IMR-90 (cell line): ENCODE data around the gene PLA2G15. TPM values are rescaled to one million over a fixed set of nuclear protein-coding genes. Genes with fewer than 3 reads are reported as not detected.

ENCODE experiments used
- ATAC-seq: fragments of 200-7000 bp; cut with Tn5 transposase; 2 replicates; pipeline ENCODE4 v1.9.1; 2020; ENCODE audit warnings: low read depth, mild to moderate bottlenecking, moderate library complexity
- BruUV-seq: library from RNA; stranded (reverse); fragments of 400-500 nt; replicated peaks from 2 replicates; lab custom pipeline; 2021; lab: Mats Ljungman, UMichigan
- CTCF ChIA-PET: fragments of 300-600 bp; formaldehyde crosslinking; extraction: SDS; loops from one replicate; lab custom pipeline; 2021; ENCODE audit warnings: antibody characterized with exemption; lab: Yijun Ruan, JAX
- POLR2A ChIA-PET: fragments of 300-600 bp; sonication (Branson Sonifier 250); formaldehyde crosslinking; loops from one replicate; lab custom pipeline; 2022; ENCODE audit warnings: antibody characterized with exemption; ENCODE audit not compliant: unreplicated experiment; lab: Charles Lee
- DNase-seq: peaks from one replicate; pipeline ENCODE4 v3.0.0; 2013
- H2AFZ ChIP-seq: replicated peaks from 2 replicates; pipeline ENCODE3; 2013; ENCODE audit warnings: low read length, mild to moderate bottlenecking; ENCODE audit not compliant: poor library complexity
- H2AK5ac ChIP-seq: 2 replicates; pipeline ENCODE4 v1.6.1; 2013; ENCODE audit warnings: low read depth, low read length, inconsistent platforms
- H2AK9ac ChIP-seq: replicated peaks from 2 replicates; pipeline ENCODE3; 2013; ENCODE audit warnings: mild to moderate bottlenecking, low read depth, low read length, moderate library complexity; ENCODE audit not compliant: poor library complexity
- H2BK120ac ChIP-seq: 2 replicates; pipeline ENCODE4 v1.6.1; 2013; ENCODE audit warnings: low read depth, low read length, inconsistent platforms
- H2BK15ac ChIP-seq: 3 replicates; pipeline ENCODE4 v1.6.1; 2013; ENCODE audit warnings: low read depth, low read length, inconsistent platforms
- H2BK20ac ChIP-seq: 2 replicates; pipeline ENCODE4 v1.6.1; 2013; ENCODE audit warnings: low read depth, mild to moderate bottlenecking, inconsistent platforms, low read length, moderate library complexity
- H2BK5ac ChIP-seq: 2 replicates; pipeline ENCODE4 v1.6.1; 2013; ENCODE audit warnings: mild to moderate bottlenecking, low read depth, low read length, inconsistent platforms; ENCODE audit not compliant: poor library complexity, severe bottlenecking
- H3K14ac ChIP-seq: replicated peaks from 2 replicates; pipeline ENCODE4 v1.6.1; 2013; ENCODE audit warnings: low read depth, low read length, inconsistent platforms
- H3K18ac ChIP-seq: 2 replicates; pipeline ENCODE4 v1.6.1; 2013; ENCODE audit warnings: low read depth, low read length, control low read depth
- H3K23ac ChIP-seq: 2 replicates; pipeline ENCODE4 v1.6.1; 2013; ENCODE audit warnings: low read depth, low read length, inconsistent platforms
- H3K27ac ChIP-seq: 2 replicates; pipeline ENCODE4 v1.5.1; 2013; ENCODE audit warnings: mild to moderate bottlenecking, control low read depth, low read length; ENCODE audit not compliant: insufficient read depth
- H3K27me3 ChIP-seq: 2 replicates; pipeline ENCODE4 v1.6.1; 2013; ENCODE audit warnings: low read length; ENCODE audit not compliant: control insufficient read depth, insufficient read depth
- H3K36me3 ChIP-seq: 2 replicates; pipeline ENCODE4 v1.6.1; 2013; ENCODE audit warnings: low read length, mixed read lengths; ENCODE audit not compliant: control insufficient read depth, insufficient read depth
- H3K4ac ChIP-seq: 2 replicates; pipeline ENCODE4 v1.6.1; 2013; ENCODE audit warnings: low read depth, low read length, inconsistent platforms
- H3K4me1 ChIP-seq: 2 replicates; pipeline ENCODE4 v1.6.1; 2013; ENCODE audit warnings: low read length, mixed read lengths; ENCODE audit not compliant: control insufficient read depth, insufficient read depth
- H3K4me2 ChIP-seq: 2 replicates; pipeline ENCODE4 v1.6.1; 2013; ENCODE audit warnings: low read depth, mild to moderate bottlenecking, control low read depth, low read length, moderate library complexity
- H3K4me3 ChIP-seq: 2 replicates; pipeline ENCODE4 v1.5.1; 2013; ENCODE audit warnings: low read depth, mild to moderate bottlenecking, control low read depth, low read length, moderate library complexity; ENCODE audit not compliant: insufficient read depth
- H3K56ac ChIP-seq: 2 replicates; pipeline ENCODE4 v1.6.1; 2013; ENCODE audit warnings: low read length, inconsistent platforms; ENCODE audit not compliant: insufficient read depth; ENCODE audit errors: extremely low read depth
- H3K79me1 ChIP-seq, 2 experiments: 2 replicates each; pipeline ENCODE4 v1.6.1; 2013; ENCODE audit warnings: low read length in 2 of 2, inconsistent platforms in 1 of 2, low read depth in 1 of 2
- H3K9ac ChIP-seq: 2 replicates; pipeline ENCODE4 v1.6.1; 2013; ENCODE audit warnings: low read depth, low read length, control low read depth
- H3K9me1 ChIP-seq: 2 replicates; pipeline ENCODE4 v1.6.1; 2013; ENCODE audit warnings: low read length, inconsistent platforms; ENCODE audit not compliant: insufficient read depth
- H3K9me3 ChIP-seq: 2 replicates; pipeline ENCODE4 v1.6.1; 2013; ENCODE audit warnings: low read length; ENCODE audit not compliant: control insufficient read depth, insufficient read depth
- H4K20me1 ChIP-seq: 2 replicates; pipeline ENCODE4 v1.6.1; 2013; ENCODE audit warnings: low read length, inconsistent platforms; ENCODE audit not compliant: insufficient read depth
- H4K5ac ChIP-seq: 2 replicates; pipeline ENCODE4 v1.6.1; 2013; ENCODE audit warnings: mild to moderate bottlenecking, low read depth, low read length, control low read depth
- H4K8ac ChIP-seq, 2 experiments: 2 replicates each; pipeline ENCODE4 v1.6.1; 2013; ENCODE audit warnings: low read depth in 2 of 2, low read length in 2 of 2, control low read depth in 1 of 2, inconsistent platforms in 1 of 2
- H4K91ac ChIP-seq: 2 replicates; pipeline ENCODE4 v1.6.1; 2013; ENCODE audit warnings: low read depth, low read length, inconsistent platforms; ENCODE audit not compliant: insufficient read depth
- BHLHE40 ChIP-seq: fragments of 150-350 bp; IDR thresholded peaks from 2 replicates; pipeline ENCODE4 v1.6.1; 2016; ENCODE audit warnings: mild to moderate bottlenecking, low read depth, low read length
- CEBPB ChIP-seq: IDR thresholded peaks from 2 replicates; pipeline ENCODE4 v1.6.1; 2012; ENCODE audit warnings: low read depth, low read length, improper control_type of control experiment
- CHD1 ChIP-seq: IDR thresholded peaks from 2 replicates; pipeline ENCODE4 v1.6.1; 2012; ENCODE audit warnings: low read depth, low read length, improper control_type of control experiment
- CTCF ChIP-seq: conservative IDR thresholded peaks from 2 replicates; pipeline ENCODE4 v1.5.1; 2012; ENCODE audit warnings: mild to moderate bottlenecking, low read depth, low read length, improper control_type of control experiment
- ELK1 ChIP-seq: fragments of 150-350 bp; IDR thresholded peaks from 2 replicates; pipeline ENCODE4 v1.6.1; 2016; ENCODE audit warnings: low read depth, mild to moderate bottlenecking, low read length, moderate library complexity, borderline replicate concordance
- FOS ChIP-seq: fragments of 150-350 bp; IDR thresholded peaks from 2 replicates; pipeline ENCODE4 v1.6.1; 2016; ENCODE audit warnings: low read depth, low read length
- MAFK ChIP-seq: IDR thresholded peaks from 2 replicates; pipeline ENCODE4 v1.6.1; 2012; ENCODE audit warnings: low read depth, low read length, improper control_type of control experiment
- MAZ ChIP-seq: IDR thresholded peaks from 2 replicates; pipeline ENCODE4 v1.6.1; 2012; ENCODE audit warnings: low read depth, mild to moderate bottlenecking, low read length, improper control_type of control experiment, moderate library complexity, borderline replicate concordance
- MXI1 ChIP-seq: IDR thresholded peaks from 2 replicates; pipeline ENCODE4 v1.6.1; 2012; ENCODE audit warnings: low read depth, mild to moderate bottlenecking, low read length, moderate library complexity, borderline replicate concordance
- NFE2L2 ChIP-seq: fragments of 150-350 bp; IDR thresholded peaks from 2 replicates; pipeline ENCODE4 v1.6.1; 2016; ENCODE audit warnings: low read depth, mild to moderate bottlenecking, low read length
- POLR2A ChIP-seq: IDR thresholded peaks from 2 replicates; pipeline ENCODE4 v1.6.1; 2012; ENCODE audit warnings: mild to moderate bottlenecking, low read depth, low read length
- RAD21 ChIP-seq: IDR thresholded peaks from 2 replicates; pipeline ENCODE4 v1.6.1; 2012; ENCODE audit warnings: low read length, improper control_type of control experiment
- RCOR1 ChIP-seq: IDR thresholded peaks from 2 replicates; pipeline ENCODE4 v1.6.1; 2012; ENCODE audit warnings: mild to moderate bottlenecking, low read length, improper control_type of control experiment; ENCODE audit not compliant: insufficient replicate concordance
- RFX5 ChIP-seq: IDR thresholded peaks from 2 replicates; pipeline ENCODE4 v1.8.0; 2012; ENCODE audit warnings: low read depth, mild to moderate bottlenecking, low read length, moderate library complexity
- SMC3 ChIP-seq: fragments of 150-350 bp; IDR thresholded peaks from 2 replicates; pipeline ENCODE4 v1.6.1; 2016; ENCODE audit warnings: low read depth, mild to moderate bottlenecking, antibody characterized with exemption, low read length, moderate library complexity
- USF2 ChIP-seq: fragments of 150-350 bp; IDR thresholded peaks from 2 replicates; pipeline ENCODE4 v1.6.1; 2017; ENCODE audit warnings: mild to moderate bottlenecking, antibody characterized with exemption, low read length, low read depth
- WGBS, 2 experiments: methylation state at CpG; one replicate each; pipeline versions ENCODE4 v1.1.5 to v1.1.7; 2013; ENCODE audit warnings: missing lambda C conversion rate in 2 of 2; ENCODE audit not compliant: insufficient read length in 1 of 2; ENCODE audit errors: extremely low coverage in 2 of 2; 5-methylcytosine and 5-hydroxymethylcytosine counted together
- dilution Hi-C: fragments of 300-500 bp; cut with HindIII; formaldehyde crosslinking; loops from one replicate; pipeline ENCODE4 v1.14.3; 2018; ENCODE audit warnings: low sequenced_read_pairs; ENCODE audit not compliant: unreplicated experiment
- in situ Hi-C: fragments of 300-500 bp; cut with MboI; formaldehyde crosslinking; loops from 3 replicates; pipeline ENCODE4 v1.14.3; 2019; ENCODE audit warnings: low sequenced_read_pairs, inconsistent platforms, mixed read lengths
- intact Hi-C: fragments of 100-400 bp; cut with micrococcal nuclease; formaldehyde crosslinking; loops from 2 replicates; pipeline ENCODE4 v1.10.0; 2022
- polyA plus RNA-seq, 3 experiments: library from polyadenylated mRNA; depleted of rRNA; stranded (reverse); fragments of >200 nt; gene quantifications; 2 replicates each; pipeline ENCODE4 v1.2.3, GENCODE V29; 2012; ENCODE audit warnings: low replicate concordance in 1 of 3
- total RNA-seq: library from RNA; depleted of rRNA; stranded (reverse); fragments of >200 nt; gene quantifications from 2 replicates; pipeline ENCODE4 v1.2.3, GENCODE V29; 2012

PLA2G15 gene
- total and polyA plus RNA-seq, 2 of the 4 experiments (the other 2 are of a cell fraction) = 19.5 to 31.7 TPM

GRCh38 chr16:68289202-68289601 is 44.0 kb downstream of the PLA2G15 start:
- no peak overlapping the region for H3K18ac ChIP-seq
- intact Hi-C loops = no loop called here
- peaks cover 52% of the 10 kb centered on the region for H4K20me1 ChIP-seq
- H3K14ac ChIP-seq = no peak overlapping the region
- H3K9me1 ChIP-seq = peaks cover 37% of the 10 kb centered on the region
- peaks cover 11% of the 10 kb centered on the region for H3K4me1 ChIP-seq
- no peak overlapping the region for H3K23ac ChIP-seq
- no peaks in the 10 kb centered on the region for H3K27me3 ChIP-seq
- H3K9me3 ChIP-seq = no peaks in the 10 kb centered on the region
- dilution Hi-C loops = no loop called here
- H2AK9ac ChIP-seq = no peak overlapping the region
- ChIA-PET POLR2A (interaction anchor here (1.0 kb wide), 1 partner anchor 25 kb away, joined by 3 read pairs; the partner anchor contains the start of gene SLC7A6), CTCF (no interaction called here)
- H2AK5ac ChIP-seq = no peak overlapping the region
- ATAC-seq (no peak), DNase-seq (no peak)
- WGBS, 2 experiments = 60% methylated on average over 1 of the region's 2 CpGs; no CpG with 5 or more reads in 1 of the 2 experiments
- no TSS peak for BruUV-seq
- peaks cover 36% of the 10 kb centered on the region for H3K36me3 ChIP-seq
- peaks cover 37 to 88% of the 10 kb centered on the region in 2 experiments for H3K79me1 ChIP-seq
- no peak overlapping the region for H2BK15ac ChIP-seq
- no peak overlapping the region for H2BK5ac ChIP-seq
- no peak overlapping the region for H4K91ac ChIP-seq
- H2BK20ac ChIP-seq = no peak overlapping the region
- H4K8ac ChIP-seq = no peak overlapping the region
- no peak overlapping the region for H3K4me3 ChIP-seq
- no peak overlapping the region for H2AFZ ChIP-seq
- H3K9ac ChIP-seq = no peak overlapping the region
- no peak overlapping the region for H3K4ac ChIP-seq
- H3K56ac ChIP-seq = no peak overlapping the region
- no peak overlapping the region for H3K4me2 ChIP-seq
- H3K27ac ChIP-seq = no peak overlapping the region
- in situ Hi-C loops = no loop called here
- H2BK120ac ChIP-seq = no peak overlapping the region
- TF ChIP-seq MAFK = no peak
- TF ChIP-seq POLR2A = no peak
- no peak for TF ChIP-seq CTCF
- TF ChIP-seq ELK1 = no peak
- TF ChIP-seq NFE2L2 = no peak
- TF ChIP-seq BHLHE40 = no peak
- TF ChIP-seq MAZ = no peak
- TF ChIP-seq CEBPB = no peak
- TF ChIP-seq RAD21 = no peak
- no peak for TF ChIP-seq RCOR1
- no peak for TF ChIP-seq CHD1
- no peak for TF ChIP-seq RFX5
- no peak for TF ChIP-seq MXI1
- no peak for TF ChIP-seq USF2
- TF ChIP-seq SMC3 = no peak
- no peak for TF ChIP-seq FOS
- H4K5ac ChIP-seq = no peak overlapping the region
